Measurements from ENCODE around the gene MCIDAS.

DNA sequence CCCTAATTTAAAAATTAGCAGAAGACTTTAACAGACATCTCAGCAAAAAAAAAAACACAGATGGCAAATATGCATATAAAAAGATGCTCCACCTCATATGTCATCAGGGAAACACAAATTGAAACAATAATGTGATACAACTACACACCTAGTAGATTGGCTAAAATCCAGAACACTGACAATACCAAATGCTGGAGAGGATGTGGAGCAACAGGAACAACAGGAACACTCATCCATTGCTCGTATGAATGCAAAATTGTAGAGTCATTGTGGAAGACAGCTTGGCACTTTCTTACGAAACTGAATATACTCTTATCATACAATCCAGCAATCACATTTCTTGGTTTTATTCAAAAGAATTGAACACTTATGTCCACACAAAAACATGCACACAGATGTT, 22.1 kb downstream of the MCIDAS start:
- TF ChIP-seq, protein P1, sequence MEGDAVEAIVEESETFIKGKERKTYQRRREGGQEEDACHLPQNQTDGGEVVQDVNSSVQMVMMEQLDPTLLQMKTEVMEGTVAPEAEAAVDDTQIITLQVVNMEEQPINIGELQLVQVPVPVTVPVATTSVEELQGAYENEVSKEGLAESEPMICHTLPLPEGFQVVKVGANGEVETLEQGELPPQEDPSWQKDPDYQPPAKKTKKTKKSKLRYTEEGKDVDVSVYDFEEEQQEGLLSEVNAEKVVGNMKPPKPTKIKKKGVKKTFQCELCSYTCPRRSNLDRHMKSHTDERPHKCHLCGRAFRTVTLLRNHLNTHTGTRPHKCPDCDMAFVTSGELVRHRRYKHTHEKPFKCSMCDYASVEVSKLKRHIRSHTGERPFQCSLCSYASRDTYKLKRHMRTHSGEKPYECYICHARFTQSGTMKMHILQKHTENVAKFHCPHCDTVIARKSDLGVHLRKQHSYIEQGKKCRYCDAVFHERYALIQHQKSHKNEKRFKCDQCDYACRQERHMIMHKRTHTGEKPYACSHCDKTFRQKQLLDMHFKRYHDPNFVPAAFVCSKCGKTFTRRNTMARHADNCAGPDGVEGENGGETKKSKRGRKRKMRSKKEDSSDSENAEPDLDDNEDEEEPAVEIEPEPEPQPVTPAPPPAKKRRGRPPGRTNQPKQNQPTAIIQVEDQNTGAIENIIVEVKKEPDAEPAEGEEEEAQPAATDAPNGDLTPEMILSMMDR (IDR thresholded peaks at IDR 0.05): no peak
- no peak for TF ChIP-seq ZFX (IDR thresholded peaks at IDR 0.05; ENCODE audit: borderline replicate concordance)

Data from 22Rv1 (cell line).